Endodermal cell (in vitro differentiated cells): Measurements from ENCODE around the gene ISG20. TPM values are rescaled to one million over a fixed set of nuclear protein-coding genes. Genes with fewer than 3 reads are reported as not detected.

ENCODE experiments used
- DNase-seq: peaks from one replicate; pipeline ENCODE4 v3.0.0-alpha.2; 2017
- H3K27ac ChIP-seq: 2 replicates; pipeline ENCODE4 v1.5.1; 2013; ENCODE audit warnings: mild to moderate bottlenecking, low read depth, low read length, moderate library complexity
- H3K27me3 ChIP-seq: 2 replicates; pipeline ENCODE4 v1.6.1; 2013; ENCODE audit warnings: mild to moderate bottlenecking, low read length, moderate library complexity; ENCODE audit not compliant: insufficient read depth, control insufficient read depth, poor library complexity, severe bottlenecking
- H3K36me3 ChIP-seq: 2 replicates; pipeline ENCODE4 v1.7.0; 2013; ENCODE audit warnings: mild to moderate bottlenecking, low read length, moderate library complexity; ENCODE audit not compliant: control insufficient read depth, insufficient read depth
- H3K4me1 ChIP-seq: one replicate; pipeline ENCODE4 v1.7.0; 2013; ENCODE audit warnings: low read length; ENCODE audit not compliant: control insufficient read depth, insufficient read depth
- H3K4me3 ChIP-seq: 2 replicates; pipeline ENCODE4 v1.5.1; 2013; ENCODE audit warnings: mild to moderate bottlenecking, low read length, moderate library complexity
- H3K9ac ChIP-seq: 2 replicates; pipeline ENCODE4 v1.6.1; 2013; ENCODE audit warnings: mild to moderate bottlenecking, low read length, moderate library complexity; ENCODE audit not compliant: poor library complexity, severe bottlenecking; ENCODE audit errors: extremely low read depth
- H3K9me3 ChIP-seq: 2 replicates; pipeline ENCODE4 v1.6.1; 2013; ENCODE audit warnings: mild to moderate bottlenecking, low read length, moderate library complexity; ENCODE audit not compliant: control insufficient read depth
- H3K27ac Mint-ChIP-seq: 2 replicates; pipeline ENCODE4 v1.8.0; 2020; ENCODE audit warnings: mixed read lengths
- H3K27me3 Mint-ChIP-seq: 2 replicates; pipeline ENCODE4 v1.8.0; 2021; ENCODE audit warnings: mild to moderate bottlenecking, mixed read lengths; ENCODE audit not compliant: insufficient read depth
- H3K36me3 Mint-ChIP-seq: 2 replicates; pipeline ENCODE4 v1.8.0; 2020; ENCODE audit warnings: low read depth, mixed read lengths
- H3K4me1 Mint-ChIP-seq: 2 replicates; pipeline ENCODE4 v1.8.0; 2020; ENCODE audit warnings: mixed read lengths
- H3K4me3 Mint-ChIP-seq: 2 replicates; pipeline ENCODE4 v1.8.0; 2020; ENCODE audit warnings: mild to moderate bottlenecking, moderate library complexity, mixed read lengths
- H3K9me3 Mint-ChIP-seq: 2 replicates; pipeline ENCODE4 v1.8.0; 2020; ENCODE audit warnings: mild to moderate bottlenecking, mixed read lengths
- CTCF ChIP-seq: fragments of 200-600 bp; sonication (generic); conservative IDR thresholded peaks from 2 replicates; pipeline ENCODE4 v1.5.0; 2021; ENCODE audit warnings: antibody characterized with exemption, mild to moderate bottlenecking
- WGBS, 2 experiments: methylation state at CpG; one replicate each; pipeline versions ENCODE4 v1.1.5 to v1.1.7; 2013; ENCODE audit warnings: missing lambda C conversion rate in 2 of 2, mixed read lengths in 1 of 2; ENCODE audit not compliant: insufficient coverage in 1 of 2, insufficient read length in 1 of 2; 5-methylcytosine and 5-hydroxymethylcytosine counted together
- microRNA-seq: library from miRNA; unstranded; fragments of <30 nt; microRNA quantifications from one replicate; pipeline ENCODE4 v1.2.0, GENCODE V29; 2020; ENCODE audit warnings: borderline microRNAs expressed
- total RNA-seq, 2 donors: library from RNA; stranded (reverse); fragmentation: NEBNext Ultra II Directional in 1 of 2; extraction: Animal tissue kit (Norgen Biotek cat#: 25700) in 1 of 2; gene quantifications; 2 replicates in 1 of 2; 3 replicates in 1 of 2; pipeline ENCODE4 v1.2.1, GENCODE V29; 2021

Gene ISG20
- total RNA-seq, 2 donors from 2014 or later: 9.3 to 11.4 TPM

- Histone ChIP-seq H3K27ac (no peak overlapping the region), H3K4me3 (peak overlapping the region; percentile 73), H3K9ac (no peak overlapping the region), H3K4me1 (no peaks in the 10 kb centered on the region), H3K36me3 (no peaks in the 10 kb centered on the region), H3K27me3 (peaks cover 65% of the 10 kb centered on the region), H3K9me3 (no peaks in the 10 kb centered on the region)
- Mint-ChIP-seq H3K4me1 (peaks cover 3% of the 10 kb centered on the region), H3K9me3 (no peaks in the 10 kb centered on the region), H3K36me3 (no peaks in the 10 kb centered on the region), H3K4me3 (peak overlapping the region; percentile 54), H3K27me3 (peaks cover 70% of the 10 kb centered on the region), H3K27ac (no peak overlapping the region)
- WGBS, 2 experiments: 60 to 70% methylated on average over 1 to 11 of the region's 11 CpGs
- no peak for DNase-seq
- TF ChIP-seq CTCF: no peak
These were observed 67.0 kb downstream of the ISG20 start for GRCh38 chr15:88705769-88706165.

Small RNA genes within 50 kb of the gene (microRNA-seq; reads per million reads assigned to microRNA genes)
- gene MIR1179 (78.5 reads per million, percentile 72 among the genes with 10 or more reads in this experiment), gene MIR3529 (not detected), gene MIR7-2 (not detected)

Other genes starting within 250 kb of the ISG20 start
- gene MRPL46, start 171.6 kb upstream of the ISG20 start, total RNA-seq: 10 to 100 TPM; 24.5 TPM
- 10 to 100 TPM; 44.8 to 49.0 TPM for gene MRPS11, start 171.3 kb upstream of the ISG20 start, total RNA-seq
- gene DET1, start 92.3 kb upstream of the ISG20 start, total RNA-seq: 1 to 10 TPM; 4.4 to 4.8 TPM
- gene AEN, start 17.7 kb upstream of the ISG20 start, total RNA-seq: 10 to 100 TPM; 64.7 to 76.4 TPM
- under 1 TPM; 0.38 to 0.75 TPM for gene ACAN, start 164.4 kb downstream of the ISG20 start, total RNA-seq